GM18858 (cell line): Measurements from ENCODE around the gene EAPP.
"Not testable (repeated sequence)": the region's sequence is repeated elsewhere in the genome, so short reads cannot be mapped to it uniquely, and the experiment has no call there.

Source experiments
- ATAC-seq: cut with Tn5 transposase; IDR thresholded peaks from one replicate; pipeline ENCODE4 v1.9.1; 2021; ENCODE audit not compliant: unreplicated experiment

EAPP gene

GRCh38 chr14:34539407-34540180, at the start of gene EAPP:
EAPP (minus strand) TSS chr14:34539701; CDS start chr14:34539628, 73 bp downstream.
- peak; percentile 99 for ATAC-seq

- ATAC-seq: no peak
These were observed 44.0 kb upstream of the EAPP start for GRCh38 chr14:34583525-34583924.

GRCh38 chr14:34582117-34582680, 42.7 kb upstream of the EAPP start:
- no peak for ATAC-seq

- ATAC-seq: no peak
These were observed 40.9 kb upstream of the EAPP start for GRCh38 chr14:34580381-34580780.

- ATAC-seq: no peak
These were observed 32.3 kb upstream of the EAPP start for GRCh38 chr14:34571771-34572170.

- no peak for ATAC-seq
These were observed 30.2 kb upstream of the EAPP start for GRCh38 chr14:34569750-34570149.

- no peak for ATAC-seq
These were observed 29.3 kb upstream of the EAPP start for GRCh38 chr14:34568803-34569202.

GRCh38 chr14:34562776-34563150, 23.3 kb upstream of the EAPP start:
- ATAC-seq: no peak

- not testable (repeated sequence) for ATAC-seq
These were observed 22.7 kb upstream of the EAPP start for GRCh38 chr14:34562037-34562775.

- peak; percentile 20 for ATAC-seq
These were observed 17.0 kb upstream of the EAPP start for GRCh38 chr14:34556498-34556829.

- peak; percentile 74 for ATAC-seq
These were observed 16.3 kb upstream of the EAPP start for GRCh38 chr14:34555583-34556497.

- no peak for ATAC-seq
These were observed 15.2 kb upstream of the EAPP start for GRCh38 chr14:34554540-34555250.

GRCh38 chr14:34549276-34549966, 9.9 kb upstream of the EAPP start:
- ATAC-seq: not testable (repeated sequence)

- no peak for ATAC-seq
These were observed 9.0 kb upstream of the EAPP start for GRCh38 chr14:34548472-34548981.

- peak; percentile 24 for ATAC-seq
These were observed 7.6 kb upstream of the EAPP start for GRCh38 chr14:34547136-34547520.

- ATAC-seq: peak; percentile 68
These were observed 7.0 kb upstream of the EAPP start for GRCh38 chr14:34546272-34547135.

- ATAC-seq: not testable (repeated sequence)
These were observed 919 bp upstream of the EAPP start for GRCh38 chr14:34540181-34541059.
